Esophagus muscularis mucosa (tissue), 4 donors: Measurements from ENCODE around the gene MN1.

Experiments used
- CTCF ChIP-seq, 3 experiments: fragments of 200-600 bp in 2 of 3; fragments of 450-650 bp in 1 of 3; sonication (generic) in 2 of 3; IDR thresholded peaks; one replicate each; pipeline ENCODE4 v1.5.1; 2017 to 2019; ENCODE audit warnings: antibody characterized with exemption in 3 of 3, mild to moderate bottlenecking in 2 of 3, moderate library complexity in 1 of 3
- EP300 ChIP-seq: sonication (generic); formaldehyde crosslinking; IDR thresholded peaks from one replicate; pipeline ENCODE4 v1.6.1; 2017; ENCODE audit warnings: antibody characterized with exemption
- POLR2A ChIP-seq: fragments of 450-650 bp; IDR thresholded peaks from one replicate; pipeline ENCODE4 v1.6.1; 2017; ENCODE audit warnings: antibody characterized with exemption, moderate library complexity, mild to moderate bottlenecking, low read depth
- POLR2AphosphoS5 ChIP-seq, 2 donors: sonication (generic); formaldehyde crosslinking; IDR thresholded peaks; one replicate each; pipeline ENCODE4 v1.6.1; 2017; ENCODE audit warnings: antibody characterized with exemption in 2 of 2

DNA sequence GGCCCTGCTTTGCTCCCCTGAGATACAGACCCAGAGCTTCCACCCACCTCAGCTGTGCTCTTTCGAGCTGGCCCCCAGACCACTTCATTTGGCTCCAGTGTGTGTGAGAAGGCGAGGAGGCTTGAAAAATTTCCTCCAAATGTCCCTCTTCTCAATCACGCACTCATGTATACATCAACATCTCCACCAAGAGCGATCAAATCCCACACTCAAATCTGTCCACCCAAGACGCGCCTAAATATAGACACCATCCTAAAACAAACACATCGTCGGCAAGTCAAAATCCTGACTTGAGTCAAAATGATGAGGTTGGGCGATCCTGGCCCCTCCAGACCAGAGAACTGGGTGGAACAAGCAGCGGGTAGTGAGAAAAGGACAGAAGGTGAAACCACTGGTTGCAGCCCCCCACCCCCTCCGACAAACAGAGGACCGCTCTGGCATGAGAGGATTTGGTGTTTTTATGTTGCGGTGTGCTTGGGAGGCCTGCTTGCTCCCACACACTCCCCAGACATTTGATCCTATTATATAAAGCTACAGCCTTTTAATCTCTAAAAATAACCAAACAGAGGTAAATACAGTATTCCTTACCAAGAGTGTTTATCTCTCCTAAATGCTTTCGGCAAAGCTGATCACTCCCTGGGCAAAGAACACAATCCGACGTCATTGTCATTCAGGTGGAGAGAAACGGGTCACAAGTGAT lies 10.2 kb downstream of the MN1 start:
- TF ChIP-seq POLR2AphosphoS5 (IDR thresholded peaks at IDR 0.05) (no peak), CTCF (IDR thresholded peaks at IDR 0.05) (no peak), EP300 (no peak), POLR2A (no peak)
